ENCODE data around the gene TDRKH.

- TF ChIP-seq EZH2phosphoT487 (IDR thresholded peaks at IDR 0.05; ENCODE audit: insufficient read depth, low read depth) (no peak), EZH2 (IDR thresholded peaks at IDR 0.05; ENCODE audit: insufficient read depth, poor library complexity, severe bottlenecking) (no peak)
Measured at GRCh38 chr1:151802372-151802771, 12.1 kb upstream of the TDRKH start.

Measured in GM23248 (cell line).